HG02885 (cell line): ENCODE measurements around the gene CCDC13.
A peak's percentile ranks its signal among the peaks of the same experiment; 100 is the strongest.
"Not testable (repeated sequence)": the region's sequence is repeated elsewhere in the genome, so short reads cannot be mapped to it uniquely, and the experiment has no call there.

Source experiments
- ATAC-seq: cut with Tn5 transposase; IDR thresholded peaks from one replicate; pipeline ENCODE4 v1.9.1; 2021; ENCODE audit warnings: mild to moderate bottlenecking; ENCODE audit not compliant: unreplicated experiment, poor library complexity

The CCDC13 gene

GRCh38 chr3:42772670-42773408, at the start of gene CCDC13:
TSS of gene CCDC13 (minus strand) at chr3:42773253. CDS start at chr3:42758345, 14,908 bp downstream.
- peak; percentile 99 for ATAC-seq

GRCh38 chr3:42822828-42823227, 49.8 kb upstream of the CCDC13 start:
- no peak for ATAC-seq

- ATAC-seq, result no peak
Measured at GRCh38 chr3:42820746-42821051, 47.6 kb upstream of the CCDC13 start.

GRCh38 chr3:42819351-42819965, 46.4 kb upstream of the CCDC13 start:
- no peak for ATAC-seq

- ATAC-seq, result no peak
Measured at GRCh38 chr3:42815826-42816225, 42.8 kb upstream of the CCDC13 start.

- ATAC-seq, result no peak
Measured at GRCh38 chr3:42814914-42815507, 42.0 kb upstream of the CCDC13 start.

- ATAC-seq, result no peak
Measured at GRCh38 chr3:42814246-42814645, 41.2 kb upstream of the CCDC13 start.

- ATAC-seq, result not testable (repeated sequence)
Measured at GRCh38 chr3:42811118-42811883, 38.2 kb upstream of the CCDC13 start.

- not testable (repeated sequence) for ATAC-seq
Measured at GRCh38 chr3:42810706-42811105, 37.7 kb upstream of the CCDC13 start.

GRCh38 chr3:42809202-42809601, 36.1 kb upstream of the CCDC13 start, which contains the start of gene ACKR2:
TSS of gene ACKR2 (plus strand) at chr3:42809445. CDS start at chr3:42864503, 55,058 bp downstream.
- no peak for ATAC-seq

GRCh38 chr3:42807929-42808328, 34.9 kb upstream of the CCDC13 start:
- ATAC-seq, result no peak

- ATAC-seq, result no peak
Measured at GRCh38 chr3:42805141-42805821, 32.2 kb upstream of the CCDC13 start.

- ATAC-seq, result no peak
Measured at GRCh38 chr3:42804831-42805132, 31.7 kb upstream of the CCDC13 start.

- peak; percentile 99 for ATAC-seq
Measured at GRCh38 chr3:42804106-42804830, 31.2 kb upstream of the CCDC13 start, which contains the start of gene HIGD1A. TSS of gene HIGD1A (minus strand) at chr3:42804490. CDS start at chr3:42794253, 10,237 bp downstream.

GRCh38 chr3:42803414-42804105, 30.5 kb upstream of the CCDC13 start:
- peak; percentile 21 for ATAC-seq

- ATAC-seq, result no peak
Measured at GRCh38 chr3:42802876-42803413, 29.9 kb upstream of the CCDC13 start.

GRCh38 chr3:42801784-42802183, 28.7 kb upstream of the CCDC13 start:
- no peak for ATAC-seq

GRCh38 chr3:42801048-42801620, 28.1 kb upstream of the CCDC13 start:
- no peak for ATAC-seq

GRCh38 chr3:42800251-42800650, 27.2 kb upstream of the CCDC13 start:
- ATAC-seq, result no peak
